SK-N-SH treated with all-trans-retinoic acid at 6 μM for 48 hours (cell line): ENCODE measurements around the gene PLCB4.
A peak's percentile ranks its signal among the peaks of the same experiment; 100 is the strongest.

Source experiments
- ATAC-seq: fragments of 200-7000 bp; cut with Tn5 transposase; 3 replicates; pipeline ENCODE4 v1.9.1; 2020; ENCODE audit warnings: mild to moderate bottlenecking, moderate library complexity
- ARNTL ChIP-seq: fragments of 450-650 bp; formaldehyde crosslinking; IDR thresholded peaks from 2 replicates; pipeline ENCODE4 v1.5.0; 2020; ENCODE audit warnings: low read depth, mild to moderate bottlenecking, moderate library complexity, borderline replicate concordance
- BACH2 ChIP-seq: fragments of 250-450 bp; sonication (Bioruptor Pico); IDR thresholded peaks from 2 replicates; pipeline ENCODE4 v1.9.0; 2021; ENCODE audit warnings: mild to moderate bottlenecking, borderline replicate concordance
- CREB5 ChIP-seq: fragments of 250-450 bp; sonication (Bioruptor Pico); IDR thresholded peaks from 2 replicates; pipeline ENCODE4 v1.5.1; 2020; ENCODE audit warnings: low read depth, mild to moderate bottlenecking, moderate library complexity
- CSDC2 ChIP-seq: fragments of 250-450 bp; sonication (Bioruptor Pico); IDR thresholded peaks from 2 replicates; pipeline ENCODE4 v1.5.0; 2020; ENCODE audit warnings: mild to moderate bottlenecking, moderate library complexity
- ESRRG ChIP-seq: fragments of 250-450 bp; sonication (Bioruptor Pico); IDR thresholded peaks from 2 replicates; pipeline ENCODE4 v1.6.1; 2021; ENCODE audit warnings: mild to moderate bottlenecking
- GLIS3 ChIP-seq: fragments of 250-450 bp; sonication (Bioruptor Pico); IDR thresholded peaks from 2 replicates; pipeline ENCODE4 v1.5.0; 2020; ENCODE audit warnings: mild to moderate bottlenecking, moderate library complexity
- ISL1 ChIP-seq: fragments of 250-450 bp; sonication (Bioruptor Pico); IDR thresholded peaks from 2 replicates; pipeline ENCODE4 v2.1.2; 2022; ENCODE audit warnings: mild to moderate bottlenecking, moderate library complexity
- OSR1 ChIP-seq: fragments of 250-450 bp; sonication (Bioruptor Pico); IDR thresholded peaks from 2 replicates; pipeline ENCODE4 v1.8.0; 2022; ENCODE audit warnings: moderate library complexity, mild to moderate bottlenecking, inconsistent platforms
- PPARA ChIP-seq: fragments of 250-450 bp; sonication (Bioruptor Pico); IDR thresholded peaks from 2 replicates; pipeline ENCODE4 v1.5.0; 2020; ENCODE audit warnings: mild to moderate bottlenecking, borderline replicate concordance
- RARB ChIP-seq: fragments of 250-450 bp; sonication (Bioruptor Pico); IDR thresholded peaks from 2 replicates; pipeline ENCODE4 v1.8.0; 2021; ENCODE audit warnings: mild to moderate bottlenecking, moderate library complexity
- SNAI2 ChIP-seq: fragments of 250-450 bp; sonication (Bioruptor Pico); IDR thresholded peaks from 2 replicates; pipeline ENCODE4 v1.5.0; 2020; ENCODE audit warnings: mild to moderate bottlenecking, moderate library complexity
- TCF4 ChIP-seq: fragments of 250-450 bp; sonication (Bioruptor Pico); IDR thresholded peaks from 2 replicates; pipeline ENCODE4 v1.8.0; 2021; ENCODE audit warnings: mild to moderate bottlenecking, moderate library complexity, borderline replicate concordance
- TOX ChIP-seq: fragments of 250-450 bp; sonication (Bioruptor Pico); IDR thresholded peaks from 2 replicates; pipeline ENCODE4 v1.8.0; 2021; ENCODE audit warnings: mild to moderate bottlenecking, moderate library complexity, borderline replicate concordance
- TSHZ2 ChIP-seq: fragments of 250-450 bp; sonication (Bioruptor Pico); IDR thresholded peaks from 2 replicates; pipeline ENCODE4 v1.5.0; 2020; ENCODE audit warnings: mild to moderate bottlenecking, moderate library complexity
- ZC3H10 ChIP-seq: fragments of 250-450 bp; sonication (Bioruptor Pico); IDR thresholded peaks from 2 replicates; pipeline ENCODE4 v1.5.1; 2021; ENCODE audit warnings: mild to moderate bottlenecking, moderate library complexity
- ZFP3 ChIP-seq: fragments of 250-450 bp; sonication (Bioruptor Pico); IDR thresholded peaks from 2 replicates; pipeline ENCODE4 v1.5.0; 2020; ENCODE audit warnings: mild to moderate bottlenecking, moderate library complexity
- ZNF565 ChIP-seq: fragments of 450-650 bp; formaldehyde crosslinking; conservative IDR thresholded peaks from 2 replicates; pipeline ENCODE4 v1.5.0; 2020; ENCODE audit warnings: low read depth, mild to moderate bottlenecking, moderate library complexity
- ZNF70 ChIP-seq: fragments of 450-650 bp; formaldehyde crosslinking; IDR thresholded peaks from 2 replicates; pipeline ENCODE4 v1.5.0; 2020; ENCODE audit warnings: mild to moderate bottlenecking, moderate library complexity
- ZNF8 ChIP-seq: fragments of 450-650 bp; formaldehyde crosslinking; IDR thresholded peaks from 2 replicates; pipeline ENCODE4 v1.5.0; 2020; ENCODE audit warnings: mild to moderate bottlenecking, moderate library complexity
- TF ChIP-seq, protein P1 (sequence below): fragments of 250-450 bp; sonication (Bioruptor Pico); IDR thresholded peaks from 2 replicates; pipeline ENCODE4 v1.8.0; 2020; ENCODE audit warnings: mild to moderate bottlenecking, moderate library complexity, borderline replicate concordance
- TF ChIP-seq, protein P2 (sequence below): fragments of 250-450 bp; sonication (Bioruptor Pico); IDR thresholded peaks from 2 replicates; pipeline ENCODE4 v1.8.0; 2021; ENCODE audit warnings: low read depth, mild to moderate bottlenecking, moderate library complexity, borderline replicate concordance
- TF ChIP-seq, protein P3 (sequence below): fragments of 250-450 bp; sonication (Bioruptor Pico); IDR thresholded peaks from 2 replicates; pipeline ENCODE4 v1.5.1; 2021; ENCODE audit warnings: mild to moderate bottlenecking, moderate library complexity

Gene PLCB4

GRCh38 chr20:9353180-9353915 is 284.5 kb downstream of the PLCB4 start:
- ATAC-seq = peak; percentile 39; the same call in 1 of the 3 replicates
- TF ChIP-seq ZNF70 (no peak), GLIS3 (CRISPR knock-in tag) (no peak), BACH2 (CRISPR knock-in tag) (no peak), PPARA (no peak), ZFP3 (CRISPR knock-in tag) (no peak), ZNF565 (no peak), SNAI2 (CRISPR knock-in tag) (no peak), ZNF8 (CRISPR knock-in tag) (no peak), ZC3H10 (no peak), CSDC2 (CRISPR knock-in tag) (no peak), TSHZ2 (CRISPR knock-in tag) (no peak), TCF4 (CRISPR knock-in tag) (no peak), ISL1 (no peak), OSR1 (no peak)
- TF ChIP-seq, protein P1, sequence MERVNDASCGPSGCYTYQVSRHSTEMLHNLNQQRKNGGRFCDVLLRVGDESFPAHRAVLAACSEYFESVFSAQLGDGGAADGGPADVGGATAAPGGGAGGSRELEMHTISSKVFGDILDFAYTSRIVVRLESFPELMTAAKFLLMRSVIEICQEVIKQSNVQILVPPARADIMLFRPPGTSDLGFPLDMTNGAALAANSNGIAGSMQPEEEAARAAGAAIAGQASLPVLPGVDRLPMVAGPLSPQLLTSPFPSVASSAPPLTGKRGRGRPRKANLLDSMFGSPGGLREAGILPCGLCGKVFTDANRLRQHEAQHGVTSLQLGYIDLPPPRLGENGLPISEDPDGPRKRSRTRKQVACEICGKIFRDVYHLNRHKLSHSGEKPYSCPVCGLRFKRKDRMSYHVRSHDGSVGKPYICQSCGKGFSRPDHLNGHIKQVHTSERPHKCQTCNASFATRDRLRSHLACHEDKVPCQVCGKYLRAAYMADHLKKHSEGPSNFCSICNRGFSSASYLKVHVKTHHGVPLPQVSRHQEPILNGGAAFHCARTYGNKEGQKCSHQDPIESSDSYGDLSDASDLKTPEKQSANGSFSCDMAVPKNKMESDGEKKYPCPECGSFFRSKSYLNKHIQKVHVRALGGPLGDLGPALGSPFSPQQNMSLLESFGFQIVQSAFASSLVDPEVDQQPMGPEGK (CRISPR knock-in tag) = no peak

GRCh38 chr20:9353916-9354276 is 285.0 kb downstream of the PLCB4 start:
- TF ChIP-seq, protein P2, sequence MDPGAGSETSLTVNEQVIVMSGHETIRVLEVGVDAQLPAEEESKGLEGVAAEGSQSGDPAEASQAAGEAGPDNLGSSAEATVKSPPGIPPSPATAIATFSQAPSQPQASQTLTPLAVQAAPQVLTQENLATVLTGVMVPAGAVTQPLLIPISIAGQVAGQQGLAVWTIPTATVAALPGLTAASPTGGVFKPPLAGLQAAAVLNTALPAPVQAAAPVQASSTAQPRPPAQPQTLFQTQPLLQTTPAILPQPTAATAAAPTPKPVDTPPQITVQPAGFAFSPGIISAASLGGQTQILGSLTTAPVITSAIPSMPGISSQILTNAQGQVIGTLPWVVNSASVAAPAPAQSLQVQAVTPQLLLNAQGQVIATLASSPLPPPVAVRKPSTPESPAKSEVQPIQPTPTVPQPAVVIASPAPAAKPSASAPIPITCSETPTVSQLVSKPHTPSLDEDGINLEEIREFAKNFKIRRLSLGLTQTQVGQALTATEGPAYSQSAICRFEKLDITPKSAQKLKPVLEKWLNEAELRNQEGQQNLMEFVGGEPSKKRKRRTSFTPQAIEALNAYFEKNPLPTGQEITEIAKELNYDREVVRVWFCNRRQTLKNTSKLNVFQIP (CRISPR knock-in tag) = no peak
- TF ChIP-seq OSR1 (no peak), CREB5 (CRISPR knock-in tag) (no peak), TOX (CRISPR knock-in tag) (no peak), ZFP3 (CRISPR knock-in tag) (no peak), PPARA (no peak), SNAI2 (CRISPR knock-in tag) (no peak), ZNF70 (no peak), ARNTL (CRISPR knock-in tag) (no peak), ZC3H10 (no peak), ESRRG (CRISPR knock-in tag) (no peak), GLIS3 (CRISPR knock-in tag) (no peak), CSDC2 (CRISPR knock-in tag) (no peak), ZNF565 (no peak), RARB (CRISPR knock-in tag) (no peak), ISL1 (no peak), TSHZ2 (CRISPR knock-in tag) (no peak)
- TF ChIP-seq, protein P3, sequence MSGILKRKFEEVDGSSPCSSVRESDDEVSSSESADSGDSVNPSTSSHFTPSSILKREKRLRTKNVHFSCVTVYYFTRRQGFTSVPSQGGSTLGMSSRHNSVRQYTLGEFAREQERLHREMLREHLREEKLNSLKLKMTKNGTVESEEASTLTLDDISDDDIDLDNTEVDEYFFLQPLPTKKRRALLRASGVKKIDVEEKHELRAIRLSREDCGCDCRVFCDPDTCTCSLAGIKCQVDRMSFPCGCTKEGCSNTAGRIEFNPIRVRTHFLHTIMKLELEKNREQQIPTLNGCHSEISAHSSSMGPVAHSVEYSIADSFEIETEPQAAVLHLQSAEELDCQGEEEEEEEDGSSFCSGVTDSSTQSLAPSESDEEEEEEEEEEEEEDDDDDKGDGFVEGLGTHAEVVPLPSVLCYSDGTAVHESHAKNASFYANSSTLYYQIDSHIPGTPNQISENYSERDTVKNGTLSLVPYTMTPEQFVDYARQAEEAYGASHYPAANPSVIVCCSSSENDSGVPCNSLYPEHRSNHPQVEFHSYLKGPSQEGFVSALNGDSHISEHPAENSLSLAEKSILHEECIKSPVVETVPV = no peak
- TF ChIP-seq, protein P1 (CRISPR knock-in tag) = no peak
- no peak for ATAC-seq
